SK-N-MC (cell line): ENCODE results near the gene KLF14.

Experiments
- EZH2 ChIP-seq: fragments of 200-600 bp; sonication (generic); IDR thresholded peaks from one replicate; pipeline ENCODE4 v1.6.1; 2017; ENCODE audit warnings: antibody characterized with exemption
- FOXP2 ChIP-seq: optimal IDR thresholded peaks from 2 replicates; pipeline ENCODE3; 2011; ENCODE audit warnings: mild to moderate bottlenecking, moderate library complexity; ENCODE audit not compliant: insufficient read depth; ENCODE audit errors: extremely low read length, control extremely low read depth
- POLR2AphosphoS5 ChIP-seq: IDR thresholded peaks from 2 replicates; pipeline ENCODE4 v1.6.1; 2012; ENCODE audit warnings: mild to moderate bottlenecking, low read depth, low read length, borderline replicate concordance

DNA sequence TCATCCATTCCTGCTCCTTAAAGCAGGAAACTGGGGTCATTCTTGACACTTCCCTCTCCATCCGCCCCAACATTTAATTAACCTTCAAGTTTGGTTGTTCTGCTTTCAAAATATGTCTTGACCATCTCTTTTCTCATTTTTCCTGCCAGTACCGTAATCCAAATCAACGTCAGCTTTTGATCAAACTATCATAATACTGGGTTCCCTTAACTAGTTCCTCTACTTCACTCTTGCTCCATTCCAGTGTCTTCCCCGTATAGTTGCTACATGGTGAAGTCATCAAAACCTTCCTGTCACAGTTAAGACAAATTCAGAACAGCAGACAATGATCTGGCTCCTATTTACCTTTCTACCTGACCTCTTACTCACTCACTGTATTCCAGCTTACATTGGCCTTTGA, 6.6 kb upstream of the KLF14 start:
- no peak for TF ChIP-seq POLR2AphosphoS5
- TF ChIP-seq EZH2 = no peak
- no peak for TF ChIP-seq FOXP2
